GM23248 (cell line): ENCODE results near the gene CACNA1D.

Experiments
- EZH2 ChIP-seq: fragments of 200-600 bp; sonication (generic); IDR thresholded peaks from 2 replicates; pipeline ENCODE4 v1.6.1; 2018; ENCODE audit warnings: antibody characterized with exemption, mild to moderate bottlenecking; ENCODE audit not compliant: insufficient read depth, poor library complexity, severe bottlenecking
- EZH2phosphoT487 ChIP-seq: fragments of 200-600 bp; sonication (generic); IDR thresholded peaks from 2 replicates; pipeline ENCODE4 v1.6.1; 2018; ENCODE audit warnings: antibody characterized with exemption, moderate library complexity, mild to moderate bottlenecking, low read depth; ENCODE audit not compliant: insufficient read depth

GRCh38 chr3:53726643-53727042 is 232.2 kb downstream of the CACNA1D start:
- no peak for TF ChIP-seq EZH2phosphoT487
- TF ChIP-seq EZH2: no peak
